H1 (cell line): ENCODE data around the gene PITRM1. TPM values are rescaled to one million over a fixed set of nuclear protein-coding genes. Genes with fewer than 3 reads are reported as not detected.
A peak's percentile ranks its signal among the peaks of the same experiment; 100 is the strongest.

Experiments used
- polyA plus RNA-seq, 7 experiments: library from polyadenylated mRNA; depleted of rRNA in 3 of 7; stranded (reverse) in 5 of 7; unstranded in 2 of 7; fragments of >200 nt in 5 of 7; fragments of 200-250 nt in 2 of 7; gene quantifications; 1 replicate in 5 of 7; 2 replicates in 1 of 7; 4 replicates in 1 of 7; pipeline versions ENCODE4 v1.2.1 to v1.2.3, GENCODE V29; 2011 to 2013; ENCODE audit warnings: missing spikeins in 2 of 7, mixed read lengths in 2 of 7
- total RNA-seq: library from RNA; stranded (reverse); fragmentation: NEBNext Ultra II Directional; extraction: Animal tissue kit (Norgen Biotek cat#: 25700); gene quantifications from 2 replicates; pipeline ENCODE4 v1.2.1, GENCODE V29; 2021
- TF ChIP-seq, protein P1 (sequence below): fragments of 300-600 bp; sonication (generic); IDR thresholded peaks from 2 replicates; pipeline ENCODE4 v1.7.1; 2012; ENCODE audit warnings: low read length, moderate library complexity, mild to moderate bottlenecking, inconsistent platforms; ENCODE audit not compliant: insufficient replicate concordance
- TF ChIP-seq, protein P2 (sequence below): IDR thresholded peaks from 2 replicates; pipeline ENCODE4 v1.6.1; 2012; ENCODE audit warnings: inconsistent platforms

PITRM1 gene
- total and polyA plus RNA-seq, 2 of the 8 experiments (the other 6 are each of a cell fraction or from before 2014, with no cell fraction given) = 18.6 to 31.5 TPM

DNA sequence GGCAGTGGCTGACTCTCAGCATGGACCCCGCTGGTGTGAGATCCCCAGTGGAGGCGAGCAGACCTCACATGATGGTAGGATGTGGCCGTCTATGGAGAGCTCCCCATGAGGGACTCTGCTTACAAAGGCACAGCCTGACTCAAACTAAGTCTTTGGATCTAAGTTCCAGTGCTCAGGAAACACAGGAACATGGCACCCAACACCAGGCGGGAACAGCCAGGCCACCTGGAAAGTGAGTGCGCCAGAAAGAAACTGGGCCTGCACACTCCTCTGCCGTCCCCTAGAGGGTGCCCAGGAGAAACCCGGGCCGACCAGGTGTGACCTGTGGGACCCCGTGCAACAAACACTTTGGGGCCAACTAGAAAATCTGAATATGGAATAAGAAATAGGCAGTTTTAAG, 10.0 kb downstream of the PITRM1 start (continued):
- TF ChIP-seq, protein P1, sequence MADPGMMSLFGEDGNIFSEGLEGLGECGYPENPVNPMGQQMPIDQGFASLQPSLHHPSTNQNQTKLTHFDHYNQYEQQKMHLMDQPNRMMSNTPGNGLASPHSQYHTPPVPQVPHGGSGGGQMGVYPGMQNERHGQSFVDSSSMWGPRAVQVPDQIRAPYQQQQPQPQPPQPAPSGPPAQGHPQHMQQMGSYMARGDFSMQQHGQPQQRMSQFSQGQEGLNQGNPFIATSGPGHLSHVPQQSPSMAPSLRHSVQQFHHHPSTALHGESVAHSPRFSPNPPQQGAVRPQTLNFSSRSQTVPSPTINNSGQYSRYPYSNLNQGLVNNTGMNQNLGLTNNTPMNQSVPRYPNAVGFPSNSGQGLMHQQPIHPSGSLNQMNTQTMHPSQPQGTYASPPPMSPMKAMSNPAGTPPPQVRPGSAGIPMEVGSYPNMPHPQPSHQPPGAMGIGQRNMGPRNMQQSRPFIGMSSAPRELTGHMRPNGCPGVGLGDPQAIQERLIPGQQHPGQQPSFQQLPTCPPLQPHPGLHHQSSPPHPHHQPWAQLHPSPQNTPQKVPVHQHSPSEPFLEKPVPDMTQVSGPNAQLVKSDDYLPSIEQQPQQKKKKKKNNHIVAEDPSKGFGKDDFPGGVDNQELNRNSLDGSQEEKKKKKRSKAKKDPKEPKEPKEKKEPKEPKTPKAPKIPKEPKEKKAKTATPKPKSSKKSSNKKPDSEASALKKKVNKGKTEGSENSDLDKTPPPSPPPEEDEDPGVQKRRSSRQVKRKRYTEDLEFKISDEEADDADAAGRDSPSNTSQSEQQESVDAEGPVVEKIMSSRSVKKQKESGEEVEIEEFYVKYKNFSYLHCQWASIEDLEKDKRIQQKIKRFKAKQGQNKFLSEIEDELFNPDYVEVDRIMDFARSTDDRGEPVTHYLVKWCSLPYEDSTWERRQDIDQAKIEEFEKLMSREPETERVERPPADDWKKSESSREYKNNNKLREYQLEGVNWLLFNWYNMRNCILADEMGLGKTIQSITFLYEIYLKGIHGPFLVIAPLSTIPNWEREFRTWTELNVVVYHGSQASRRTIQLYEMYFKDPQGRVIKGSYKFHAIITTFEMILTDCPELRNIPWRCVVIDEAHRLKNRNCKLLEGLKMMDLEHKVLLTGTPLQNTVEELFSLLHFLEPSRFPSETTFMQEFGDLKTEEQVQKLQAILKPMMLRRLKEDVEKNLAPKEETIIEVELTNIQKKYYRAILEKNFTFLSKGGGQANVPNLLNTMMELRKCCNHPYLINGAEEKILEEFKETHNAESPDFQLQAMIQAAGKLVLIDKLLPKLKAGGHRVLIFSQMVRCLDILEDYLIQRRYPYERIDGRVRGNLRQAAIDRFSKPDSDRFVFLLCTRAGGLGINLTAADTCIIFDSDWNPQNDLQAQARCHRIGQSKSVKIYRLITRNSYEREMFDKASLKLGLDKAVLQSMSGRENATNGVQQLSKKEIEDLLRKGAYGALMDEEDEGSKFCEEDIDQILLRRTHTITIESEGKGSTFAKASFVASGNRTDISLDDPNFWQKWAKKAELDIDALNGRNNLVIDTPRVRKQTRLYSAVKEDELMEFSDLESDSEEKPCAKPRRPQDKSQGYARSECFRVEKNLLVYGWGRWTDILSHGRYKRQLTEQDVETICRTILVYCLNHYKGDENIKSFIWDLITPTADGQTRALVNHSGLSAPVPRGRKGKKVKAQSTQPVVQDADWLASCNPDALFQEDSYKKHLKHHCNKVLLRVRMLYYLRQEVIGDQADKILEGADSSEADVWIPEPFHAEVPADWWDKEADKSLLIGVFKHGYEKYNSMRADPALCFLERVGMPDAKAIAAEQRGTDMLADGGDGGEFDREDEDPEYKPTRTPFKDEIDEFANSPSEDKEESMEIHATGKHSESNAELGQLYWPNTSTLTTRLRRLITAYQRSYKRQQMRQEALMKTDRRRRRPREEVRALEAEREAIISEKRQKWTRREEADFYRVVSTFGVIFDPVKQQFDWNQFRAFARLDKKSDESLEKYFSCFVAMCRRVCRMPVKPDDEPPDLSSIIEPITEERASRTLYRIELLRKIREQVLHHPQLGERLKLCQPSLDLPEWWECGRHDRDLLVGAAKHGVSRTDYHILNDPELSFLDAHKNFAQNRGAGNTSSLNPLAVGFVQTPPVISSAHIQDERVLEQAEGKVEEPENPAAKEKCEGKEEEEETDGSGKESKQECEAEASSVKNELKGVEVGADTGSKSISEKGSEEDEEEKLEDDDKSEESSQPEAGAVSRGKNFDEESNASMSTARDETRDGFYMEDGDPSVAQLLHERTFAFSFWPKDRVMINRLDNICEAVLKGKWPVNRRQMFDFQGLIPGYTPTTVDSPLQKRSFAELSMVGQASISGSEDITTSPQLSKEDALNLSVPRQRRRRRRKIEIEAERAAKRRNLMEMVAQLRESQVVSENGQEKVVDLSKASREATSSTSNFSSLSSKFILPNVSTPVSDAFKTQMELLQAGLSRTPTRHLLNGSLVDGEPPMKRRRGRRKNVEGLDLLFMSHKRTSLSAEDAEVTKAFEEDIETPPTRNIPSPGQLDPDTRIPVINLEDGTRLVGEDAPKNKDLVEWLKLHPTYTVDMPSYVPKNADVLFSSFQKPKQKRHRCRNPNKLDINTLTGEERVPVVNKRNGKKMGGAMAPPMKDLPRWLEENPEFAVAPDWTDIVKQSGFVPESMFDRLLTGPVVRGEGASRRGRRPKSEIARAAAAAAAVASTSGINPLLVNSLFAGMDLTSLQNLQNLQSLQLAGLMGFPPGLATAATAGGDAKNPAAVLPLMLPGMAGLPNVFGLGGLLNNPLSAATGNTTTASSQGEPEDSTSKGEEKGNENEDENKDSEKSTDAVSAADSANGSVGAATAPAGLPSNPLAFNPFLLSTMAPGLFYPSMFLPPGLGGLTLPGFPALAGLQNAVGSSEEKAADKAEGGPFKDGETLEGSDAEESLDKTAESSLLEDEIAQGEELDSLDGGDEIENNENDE = no peak
- TF ChIP-seq, protein P2, sequence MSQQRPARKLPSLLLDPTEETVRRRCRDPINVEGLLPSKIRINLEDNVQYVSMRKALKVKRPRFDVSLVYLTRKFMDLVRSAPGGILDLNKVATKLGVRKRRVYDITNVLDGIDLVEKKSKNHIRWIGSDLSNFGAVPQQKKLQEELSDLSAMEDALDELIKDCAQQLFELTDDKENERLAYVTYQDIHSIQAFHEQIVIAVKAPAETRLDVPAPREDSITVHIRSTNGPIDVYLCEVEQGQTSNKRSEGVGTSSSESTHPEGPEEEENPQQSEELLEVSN = peak; percentile 58; the same call in 1 of the 2 replicates
